Measurements from ENCODE around the gene LIMK1.
"Not testable (repeated sequence)": the region's sequence is repeated elsewhere in the genome, so short reads cannot be mapped to it uniquely, and the experiment has no call there.

Gene LIMK1

DNA sequence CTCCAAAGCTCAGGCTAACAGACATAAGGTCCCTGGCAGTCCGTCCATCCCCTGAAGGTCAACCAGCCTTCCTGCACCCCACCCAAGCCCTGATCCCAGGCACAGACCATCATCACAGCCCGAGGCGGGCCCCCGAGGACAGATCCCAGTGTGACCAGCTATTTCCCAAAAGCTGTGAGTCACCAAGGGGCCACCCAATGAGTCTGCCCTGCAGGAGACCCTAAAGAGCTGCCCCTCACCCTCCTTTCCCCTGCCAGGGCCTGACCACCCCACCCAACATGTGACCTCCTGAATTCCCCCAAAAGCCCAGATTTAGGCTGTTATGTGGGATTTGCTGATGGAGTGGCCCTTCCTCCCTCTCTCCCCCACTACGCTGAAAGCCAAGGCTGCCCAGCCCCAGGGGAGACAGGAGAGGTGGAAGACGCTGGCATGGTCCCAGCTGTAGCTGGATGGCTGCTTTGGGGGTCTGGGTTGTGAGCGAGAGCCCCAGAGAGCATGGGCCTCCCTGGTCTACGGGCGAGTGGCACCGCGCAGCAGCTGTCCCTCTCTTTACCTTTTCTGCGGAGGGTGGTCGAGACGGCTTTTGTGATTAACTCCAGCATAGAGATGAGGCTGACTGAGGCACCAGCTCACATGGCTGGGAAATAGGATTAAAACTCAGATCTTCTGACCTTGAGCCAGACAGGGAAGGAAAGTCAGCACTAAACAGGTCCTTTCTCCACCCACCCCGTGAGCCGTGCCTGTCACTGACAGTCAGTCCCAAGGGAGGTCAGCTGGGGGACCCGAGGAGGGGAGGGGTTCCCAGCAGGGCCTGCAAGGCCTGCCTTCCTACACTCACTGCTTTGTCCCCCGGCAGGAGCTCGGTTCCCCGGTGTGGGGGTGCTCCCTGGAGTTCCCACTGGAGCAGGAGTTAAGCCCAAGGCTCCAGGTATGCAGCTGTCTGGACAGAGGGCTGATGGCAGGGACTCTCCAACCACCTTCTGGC is 38.9 kb upstream of the LIMK1 start:
- Histone ChIP-seq H3K9ac (ENCODE audit: low read length) (no peak overlapping the region), H3K27ac (ENCODE audit: low read length) (no peak overlapping the region), H3K27me3 (ENCODE audit: low read depth, low read length) (no peaks in the 10 kb centered on the region), H3K79me2 (ENCODE audit: low read length) (no peaks in the 10 kb centered on the region), H2AFZ (ENCODE audit: low read depth, low read length) (no peak overlapping the region), H3K9me3 (ENCODE audit: insufficient read depth, low read length) (no peaks in the 10 kb centered on the region), H3K4me3 (ENCODE audit: low read length) (no peak overlapping the region), H4K20me1 (ENCODE audit: insufficient read depth, low read length) (no peaks in the 10 kb centered on the region), H3K4me1 (ENCODE audit: low read length) (no peaks in the 10 kb centered on the region), H3K4me2 (ENCODE audit: low read length) (no peak overlapping the region), H3K36me3 (replicated peaks; ENCODE audit: low read depth, low read length) (no peaks in the 10 kb centered on the region)
- TF ChIP-seq, protein P1, sequence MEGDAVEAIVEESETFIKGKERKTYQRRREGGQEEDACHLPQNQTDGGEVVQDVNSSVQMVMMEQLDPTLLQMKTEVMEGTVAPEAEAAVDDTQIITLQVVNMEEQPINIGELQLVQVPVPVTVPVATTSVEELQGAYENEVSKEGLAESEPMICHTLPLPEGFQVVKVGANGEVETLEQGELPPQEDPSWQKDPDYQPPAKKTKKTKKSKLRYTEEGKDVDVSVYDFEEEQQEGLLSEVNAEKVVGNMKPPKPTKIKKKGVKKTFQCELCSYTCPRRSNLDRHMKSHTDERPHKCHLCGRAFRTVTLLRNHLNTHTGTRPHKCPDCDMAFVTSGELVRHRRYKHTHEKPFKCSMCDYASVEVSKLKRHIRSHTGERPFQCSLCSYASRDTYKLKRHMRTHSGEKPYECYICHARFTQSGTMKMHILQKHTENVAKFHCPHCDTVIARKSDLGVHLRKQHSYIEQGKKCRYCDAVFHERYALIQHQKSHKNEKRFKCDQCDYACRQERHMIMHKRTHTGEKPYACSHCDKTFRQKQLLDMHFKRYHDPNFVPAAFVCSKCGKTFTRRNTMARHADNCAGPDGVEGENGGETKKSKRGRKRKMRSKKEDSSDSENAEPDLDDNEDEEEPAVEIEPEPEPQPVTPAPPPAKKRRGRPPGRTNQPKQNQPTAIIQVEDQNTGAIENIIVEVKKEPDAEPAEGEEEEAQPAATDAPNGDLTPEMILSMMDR (IDR thresholded peaks at IDR 0.05; ENCODE audit: low read depth, low read length), result no peak
- no peak for TF ChIP-seq EZH2phosphoT487 (IDR thresholded peaks at IDR 0.05; ENCODE audit: low read depth)

GRCh38 chr7:74046581-74046980 is 37.0 kb upstream of the LIMK1 start:
- H3K4me1 ChIP-seq (ENCODE audit: low read length); H2AFZ ChIP-seq (ENCODE audit: low read depth, low read length); H3K36me3 ChIP-seq (replicated peaks; ENCODE audit: low read depth, low read length); H3K4me2 ChIP-seq (ENCODE audit: low read length); H3K27ac ChIP-seq (ENCODE audit: low read length); H3K4me3 ChIP-seq (ENCODE audit: low read length); H3K9me3 ChIP-seq (ENCODE audit: insufficient read depth, low read length); H3K79me2 ChIP-seq (ENCODE audit: low read length); H4K20me1 ChIP-seq (ENCODE audit: insufficient read depth, low read length); H3K9ac ChIP-seq (ENCODE audit: low read length); H3K27me3 ChIP-seq (ENCODE audit: low read depth, low read length): not testable (repeated sequence)

GRCh38 chr7:74047804-74048380 is 35.7 kb upstream of the LIMK1 start:
- Histone ChIP-seq H2AFZ (ENCODE audit: low read depth, low read length) (no peak overlapping the region), H3K4me1 (ENCODE audit: low read length) (no peaks in the 10 kb centered on the region), H3K27me3 (ENCODE audit: low read depth, low read length) (peaks cover 8% of the 10 kb centered on the region; the same call in 1 of the 2 replicates), H3K79me2 (ENCODE audit: low read length) (no peaks in the 10 kb centered on the region), H3K36me3 (replicated peaks; ENCODE audit: low read depth, low read length) (no peaks in the 10 kb centered on the region), H3K4me3 (ENCODE audit: low read length) (no peak overlapping the region), H3K4me2 (ENCODE audit: low read length) (no peak overlapping the region), H3K9ac (ENCODE audit: low read length) (no peak overlapping the region), H4K20me1 (ENCODE audit: insufficient read depth, low read length) (no peaks in the 10 kb centered on the region), H3K27ac (ENCODE audit: low read length) (no peak overlapping the region), H3K9me3 (ENCODE audit: insufficient read depth, low read length) (no peaks in the 10 kb centered on the region)
- no peak for TF ChIP-seq EZH2phosphoT487 (IDR thresholded peaks at IDR 0.05; ENCODE audit: low read depth)
- TF ChIP-seq, protein P1 (IDR thresholded peaks at IDR 0.05; ENCODE audit: low read depth, low read length), result no peak

- Histone ChIP-seq H2AFZ (ENCODE audit: low read depth, low read length) (no peak overlapping the region), H3K36me3 (replicated peaks; ENCODE audit: low read depth, low read length) (no peaks in the 10 kb centered on the region), H3K9ac (ENCODE audit: low read length) (no peak overlapping the region), H3K9me3 (ENCODE audit: insufficient read depth, low read length) (no peaks in the 10 kb centered on the region), H4K20me1 (ENCODE audit: insufficient read depth, low read length) (no peaks in the 10 kb centered on the region), H3K27me3 (ENCODE audit: low read depth, low read length) (peaks cover 8% of the 10 kb centered on the region; the same call in 1 of the 2 replicates), H3K4me1 (ENCODE audit: low read length) (no peaks in the 10 kb centered on the region), H3K4me3 (ENCODE audit: low read length) (no peak overlapping the region), H3K79me2 (ENCODE audit: low read length) (no peaks in the 10 kb centered on the region), H3K4me2 (ENCODE audit: low read length) (no peak overlapping the region), H3K27ac (ENCODE audit: low read length) (no peak overlapping the region)
- TF ChIP-seq, protein P1 (IDR thresholded peaks at IDR 0.05; ENCODE audit: low read depth, low read length), result no peak
- TF ChIP-seq EZH2phosphoT487 (IDR thresholded peaks at IDR 0.05; ENCODE audit: low read depth), result no peak
Measured at GRCh38 chr7:74048999-74049599, 34.5 kb upstream of the LIMK1 start.
